ENCODE data around the gene ERVK3-1. TPM values are rescaled to one million over a fixed set of nuclear protein-coding genes. Genes with fewer than 3 reads are reported as not detected.

Gene ERVK3-1
- total RNA-seq, 1 experiment from 2014 or later, result 84.0 TPM

DNA sequence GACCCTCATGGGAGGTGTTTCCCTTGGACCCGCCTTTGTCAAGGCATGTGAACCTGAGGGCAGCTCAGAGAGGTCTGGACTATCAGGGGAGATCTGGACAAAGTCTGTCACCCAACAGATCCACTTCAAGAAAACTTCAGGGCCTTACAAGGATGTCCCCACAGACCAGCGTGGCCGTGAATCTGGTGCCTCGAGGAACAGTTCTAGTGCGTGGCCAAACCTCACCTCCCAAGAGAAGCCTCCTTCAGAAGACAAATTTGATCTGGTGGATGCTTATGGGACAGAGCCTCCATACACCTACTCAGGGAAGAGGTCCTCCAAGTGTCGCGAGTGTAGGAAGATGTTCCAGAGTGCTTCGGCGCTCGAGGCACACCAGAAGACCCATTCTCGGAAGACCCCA lies 33.2 kb downstream of the ERVK3-1 start:
- TF ChIP-seq POLR2AphosphoS5 (IDR thresholded peaks at IDR 0.05; ENCODE audit: low read depth, low read length), result no peak
- TF ChIP-seq, protein P1, sequence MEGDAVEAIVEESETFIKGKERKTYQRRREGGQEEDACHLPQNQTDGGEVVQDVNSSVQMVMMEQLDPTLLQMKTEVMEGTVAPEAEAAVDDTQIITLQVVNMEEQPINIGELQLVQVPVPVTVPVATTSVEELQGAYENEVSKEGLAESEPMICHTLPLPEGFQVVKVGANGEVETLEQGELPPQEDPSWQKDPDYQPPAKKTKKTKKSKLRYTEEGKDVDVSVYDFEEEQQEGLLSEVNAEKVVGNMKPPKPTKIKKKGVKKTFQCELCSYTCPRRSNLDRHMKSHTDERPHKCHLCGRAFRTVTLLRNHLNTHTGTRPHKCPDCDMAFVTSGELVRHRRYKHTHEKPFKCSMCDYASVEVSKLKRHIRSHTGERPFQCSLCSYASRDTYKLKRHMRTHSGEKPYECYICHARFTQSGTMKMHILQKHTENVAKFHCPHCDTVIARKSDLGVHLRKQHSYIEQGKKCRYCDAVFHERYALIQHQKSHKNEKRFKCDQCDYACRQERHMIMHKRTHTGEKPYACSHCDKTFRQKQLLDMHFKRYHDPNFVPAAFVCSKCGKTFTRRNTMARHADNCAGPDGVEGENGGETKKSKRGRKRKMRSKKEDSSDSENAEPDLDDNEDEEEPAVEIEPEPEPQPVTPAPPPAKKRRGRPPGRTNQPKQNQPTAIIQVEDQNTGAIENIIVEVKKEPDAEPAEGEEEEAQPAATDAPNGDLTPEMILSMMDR (IDR thresholded peaks at IDR 0.05), result no peak
- no peak for TF ChIP-seq SIN3A (IDR thresholded peaks at IDR 0.05; ENCODE audit: borderline replicate concordance, insufficient read depth, low read depth, low read length)
- TF ChIP-seq TCF7L2 (IDR thresholded peaks at IDR 0.05; ENCODE audit: low read depth, low read length), result no peak
- TF ChIP-seq, protein P2, sequence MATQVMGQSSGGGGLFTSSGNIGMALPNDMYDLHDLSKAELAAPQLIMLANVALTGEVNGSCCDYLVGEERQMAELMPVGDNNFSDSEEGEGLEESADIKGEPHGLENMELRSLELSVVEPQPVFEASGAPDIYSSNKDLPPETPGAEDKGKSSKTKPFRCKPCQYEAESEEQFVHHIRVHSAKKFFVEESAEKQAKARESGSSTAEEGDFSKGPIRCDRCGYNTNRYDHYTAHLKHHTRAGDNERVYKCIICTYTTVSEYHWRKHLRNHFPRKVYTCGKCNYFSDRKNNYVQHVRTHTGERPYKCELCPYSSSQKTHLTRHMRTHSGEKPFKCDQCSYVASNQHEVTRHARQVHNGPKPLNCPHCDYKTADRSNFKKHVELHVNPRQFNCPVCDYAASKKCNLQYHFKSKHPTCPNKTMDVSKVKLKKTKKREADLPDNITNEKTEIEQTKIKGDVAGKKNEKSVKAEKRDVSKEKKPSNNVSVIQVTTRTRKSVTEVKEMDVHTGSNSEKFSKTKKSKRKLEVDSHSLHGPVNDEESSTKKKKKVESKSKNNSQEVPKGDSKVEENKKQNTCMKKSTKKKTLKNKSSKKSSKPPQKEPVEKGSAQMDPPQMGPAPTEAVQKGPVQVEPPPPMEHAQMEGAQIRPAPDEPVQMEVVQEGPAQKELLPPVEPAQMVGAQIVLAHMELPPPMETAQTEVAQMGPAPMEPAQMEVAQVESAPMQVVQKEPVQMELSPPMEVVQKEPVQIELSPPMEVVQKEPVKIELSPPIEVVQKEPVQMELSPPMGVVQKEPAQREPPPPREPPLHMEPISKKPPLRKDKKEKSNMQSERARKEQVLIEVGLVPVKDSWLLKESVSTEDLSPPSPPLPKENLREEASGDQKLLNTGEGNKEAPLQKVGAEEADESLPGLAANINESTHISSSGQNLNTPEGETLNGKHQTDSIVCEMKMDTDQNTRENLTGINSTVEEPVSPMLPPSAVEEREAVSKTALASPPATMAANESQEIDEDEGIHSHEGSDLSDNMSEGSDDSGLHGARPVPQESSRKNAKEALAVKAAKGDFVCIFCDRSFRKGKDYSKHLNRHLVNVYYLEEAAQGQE (IDR thresholded peaks at IDR 0.05; ENCODE audit: insufficient read depth in 1 of 2, low read depth in 2 of 2, low read length in 1 of 2), result no peak
- Histone ChIP-seq H3K27me3 (ENCODE audit: control insufficient read depth, insufficient read depth, low read length) (no peaks in the 10 kb centered on the region), H3K4me1 (ENCODE audit: control insufficient read depth, insufficient read depth, low read length) (no peaks in the 10 kb centered on the region), H3K36me3 (ENCODE audit: control insufficient read depth, insufficient read depth, low read length) (no peaks in the 10 kb centered on the region), H3K27ac (ENCODE audit: low read length) (no peak overlapping the region), H3K4me3 (ENCODE audit: low read depth in 2 of 2, low read length in 2 of 2) (no peak overlapping the region), H3K9me3 (ENCODE audit: control insufficient read depth, insufficient read depth, low read depth, low read length) (0 out of 2 replicates have a peak, but pooled peaks cover 4% of the 10 kb centered on the region)
- BruUV-seq (replicated peaks), result no TSS peak
- CTCF ChIA-PET, result no interaction called here
- ATAC-seq, result no peak
- no peak for DNase-seq (ENCODE audit: low read depth, low spot score)
- intact Hi-C loops (cut with micrococcal nuclease; ENCODE audit: unreplicated experiment) (no loop called here), in situ Hi-C loops (cut with HindIII; ENCODE audit: low pct_unique_long_range_greater_than_20kb, low sequenced_read_pairs) (no loop called here)
- POLR2A ChIA-PET, result no interaction called here

DNA sequence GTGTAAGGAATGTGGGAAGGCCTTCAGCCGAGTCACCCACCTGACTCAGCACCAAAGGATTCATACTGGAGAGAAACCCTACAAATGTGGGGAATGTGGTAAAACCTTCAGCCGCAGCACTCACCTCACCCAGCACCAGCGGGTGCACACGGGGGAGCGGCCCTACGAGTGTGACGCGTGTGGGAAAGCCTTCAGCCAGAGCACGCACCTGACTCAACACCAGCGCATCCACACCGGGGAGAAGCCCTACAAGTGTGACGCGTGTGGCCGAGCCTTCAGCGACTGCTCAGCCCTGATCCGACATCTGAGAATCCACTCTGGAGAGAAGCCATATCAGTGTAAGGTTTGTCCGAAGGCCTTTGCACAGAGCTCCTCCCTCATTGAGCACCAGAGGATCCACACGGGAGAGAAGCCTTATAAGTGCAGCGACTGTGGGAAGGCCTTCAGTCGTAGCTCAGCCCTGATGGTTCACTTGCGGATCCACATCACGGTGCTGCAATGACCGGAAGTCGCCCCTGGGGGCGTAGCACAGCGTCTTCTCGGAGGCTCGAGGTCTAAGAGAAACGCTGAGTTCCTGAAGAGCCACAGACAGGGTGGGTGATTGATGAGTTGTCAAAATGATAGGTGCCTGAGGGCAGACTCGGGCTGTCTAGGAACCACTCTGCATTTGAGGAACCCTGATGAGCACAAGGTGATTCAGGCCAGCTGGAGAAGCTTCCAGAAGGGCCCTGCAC lies 33.8 kb downstream of the ERVK3-1 start:
- intact Hi-C loops (cut with micrococcal nuclease; ENCODE audit: unreplicated experiment), result no loop called here
- ATAC-seq (no peak), DNase-seq (ENCODE audit: low read depth, low spot score) (no peak)
- ChIA-PET CTCF (no interaction called here), POLR2A (no interaction called here)
- H3K4me3 ChIP-seq (ENCODE audit: low read depth in 2 of 2, low read length in 2 of 2), result no peak overlapping the region
- no peaks in the 10 kb centered on the region for H3K4me1 ChIP-seq (ENCODE audit: control insufficient read depth, insufficient read depth, low read length)
- BruUV-seq (replicated peaks), result no TSS peak
- in situ Hi-C loops (cut with HindIII; ENCODE audit: low pct_unique_long_range_greater_than_20kb, low sequenced_read_pairs), result no loop called here
- TF ChIP-seq POLR2AphosphoS5 (IDR thresholded peaks at IDR 0.05; ENCODE audit: low read depth, low read length) (no peak), TCF7L2 (IDR thresholded peaks at IDR 0.05; ENCODE audit: low read depth, low read length) (no peak), SIN3A (IDR thresholded peaks at IDR 0.05; ENCODE audit: borderline replicate concordance, insufficient read depth, low read depth, low read length) (no peak)
- TF ChIP-seq, protein P2 (IDR thresholded peaks at IDR 0.05; ENCODE audit: insufficient read depth in 1 of 2, low read depth in 2 of 2, low read length in 1 of 2), result no peak
- TF ChIP-seq, protein P1 (IDR thresholded peaks at IDR 0.05), result no peak
- no peaks in the 10 kb centered on the region for H3K36me3 ChIP-seq (ENCODE audit: control insufficient read depth, insufficient read depth, low read length)
- no peaks in the 10 kb centered on the region for H3K27me3 ChIP-seq (ENCODE audit: control insufficient read depth, insufficient read depth, low read length)
- no peak overlapping the region for H3K27ac ChIP-seq (ENCODE audit: low read length)
- H3K9me3 ChIP-seq (ENCODE audit: control insufficient read depth, insufficient read depth, low read depth, low read length), result 0 out of 2 replicates have a peak, but pooled peaks cover 4% of the 10 kb centered on the region
